NCI-H226 (cell line): ENCODE measurements around the gene C10orf71.

ENCODE experiments used
- DNase-seq: peaks from one replicate; pipeline ENCODE4 v3.0.0-alpha.2; 2015

The C10orf71 gene

GRCh38 chr10:49318755-49319154, 19.8 kb downstream of the C10orf71 start:
- DNase-seq = no peak

DNA sequence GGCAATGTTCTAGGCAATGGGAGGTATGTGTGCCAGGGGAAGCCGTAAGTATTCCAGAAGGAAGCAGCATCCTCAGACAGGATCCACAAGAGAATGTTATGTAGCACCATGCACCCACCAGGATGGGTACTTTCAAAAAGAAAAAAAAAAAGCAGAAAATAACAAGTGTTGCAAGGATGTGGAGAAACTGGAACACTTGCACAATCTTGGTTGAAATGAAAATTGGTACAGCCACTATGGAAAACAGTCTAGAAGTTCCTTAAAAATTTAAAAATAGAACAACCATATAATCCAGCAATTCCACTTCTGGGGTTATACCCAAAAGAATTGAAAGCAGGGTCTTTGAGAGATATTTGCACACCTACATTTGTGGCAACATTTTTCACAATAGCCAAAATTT, 20.2 kb downstream of the C10orf71 start:
- no peak for DNase-seq

- no peak for DNase-seq
Measured at GRCh38 chr10:49320191-49320590, 21.2 kb downstream of the C10orf71 start.

DNA sequence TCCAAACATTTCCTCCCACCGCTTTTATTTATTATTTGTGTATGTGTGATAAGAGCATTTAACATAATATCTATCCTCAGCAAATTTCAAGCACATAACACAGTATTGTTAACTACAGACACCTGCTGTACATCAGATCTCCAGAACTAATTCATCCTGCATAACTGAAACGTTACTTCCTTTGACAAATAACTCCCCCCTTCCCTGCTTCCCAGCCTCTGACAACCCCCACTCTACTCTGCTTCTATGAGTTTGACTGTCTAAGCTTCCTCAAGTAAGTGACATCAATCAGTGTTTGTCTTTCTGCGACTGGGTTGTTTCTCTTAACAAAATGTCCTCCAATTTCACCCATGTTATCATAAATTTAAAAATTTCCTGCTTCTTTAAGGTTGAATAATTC, 22.1 kb downstream of the C10orf71 start:
- DNase-seq = no peak

GRCh38 chr10:49322371-49323170, 23.6 kb downstream of the C10orf71 start:
- DNase-seq = no peak

DNA sequence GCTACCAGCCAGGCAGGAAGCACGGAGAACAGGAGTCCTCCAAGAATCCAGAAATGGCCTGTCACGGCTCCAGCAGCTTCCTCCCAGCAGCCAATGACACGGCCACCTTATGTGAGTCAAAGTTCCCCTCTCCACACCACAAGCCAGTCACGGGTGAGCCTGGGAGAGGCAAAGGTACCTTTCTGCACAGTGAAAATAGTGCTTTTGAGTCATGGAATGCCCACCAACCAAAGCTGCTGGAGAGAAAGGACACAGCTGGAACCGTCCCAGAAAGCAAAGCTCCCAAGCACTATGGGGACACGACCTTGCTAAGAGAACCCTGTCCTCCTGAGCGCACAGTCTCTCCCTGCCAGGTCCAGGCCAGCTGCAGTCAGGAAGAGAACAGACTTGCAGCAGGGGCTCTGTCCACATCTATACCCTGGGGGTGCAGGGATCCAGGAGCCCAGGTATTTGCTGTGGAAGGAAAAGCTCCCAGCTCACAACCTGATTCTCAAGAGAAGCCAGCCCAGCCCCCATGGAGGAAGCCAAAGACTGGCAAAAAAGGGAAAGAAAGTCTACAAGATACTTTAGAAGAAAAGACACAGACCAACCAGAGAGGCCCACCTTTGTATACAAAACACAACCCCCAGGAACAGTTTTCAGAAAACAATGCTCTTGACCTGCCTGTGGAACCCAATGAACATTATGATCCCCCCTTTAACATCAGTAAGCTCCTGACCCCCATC, 24.4 kb downstream of the C10orf71 start:
- DNase-seq = no peak

GRCh38 chr10:49323896-49324270, 24.9 kb downstream of the C10orf71 start:
- no peak for DNase-seq

GRCh38 chr10:49324711-49325110, 25.7 kb downstream of the C10orf71 start:
- DNase-seq = no peak

DNA sequence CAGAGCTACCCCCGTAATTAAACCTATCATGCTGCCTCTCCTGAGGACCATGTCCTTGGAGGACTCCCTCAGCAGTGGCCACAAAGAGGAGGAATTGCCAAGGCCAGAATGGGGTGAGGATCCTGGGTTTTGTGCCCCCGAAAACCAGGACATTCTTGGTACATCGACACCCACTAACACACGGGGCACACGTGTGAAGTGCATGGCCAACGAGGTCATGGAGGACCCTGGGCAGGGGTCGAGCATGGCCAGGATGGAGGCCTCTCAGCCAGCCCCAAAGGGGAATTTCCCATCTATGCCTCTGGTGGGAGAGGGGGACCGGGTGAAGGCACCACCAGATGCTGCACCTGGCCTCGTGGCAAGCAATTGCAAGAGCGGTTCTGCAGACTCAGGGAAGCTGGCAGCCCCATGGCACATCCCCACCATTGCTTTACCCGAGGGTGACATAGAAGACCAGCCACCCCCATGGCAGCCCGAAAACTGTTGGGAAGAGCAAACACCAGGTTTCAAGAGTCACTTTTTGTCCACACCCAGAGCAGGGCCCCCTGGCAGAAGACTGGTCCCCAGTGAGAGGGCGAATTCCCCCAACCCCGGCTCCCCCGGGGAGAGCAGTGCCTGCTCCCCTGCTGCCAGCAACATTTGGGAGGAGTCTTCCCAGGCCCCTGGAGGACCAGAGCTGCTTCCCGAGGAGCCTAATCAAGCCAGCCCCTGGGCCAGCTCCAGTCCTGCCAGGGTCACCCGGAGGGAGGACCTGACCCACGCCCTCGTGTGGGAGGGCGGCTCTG, 26.4 kb downstream of the C10orf71 start:
- no peak for DNase-seq

DNA sequence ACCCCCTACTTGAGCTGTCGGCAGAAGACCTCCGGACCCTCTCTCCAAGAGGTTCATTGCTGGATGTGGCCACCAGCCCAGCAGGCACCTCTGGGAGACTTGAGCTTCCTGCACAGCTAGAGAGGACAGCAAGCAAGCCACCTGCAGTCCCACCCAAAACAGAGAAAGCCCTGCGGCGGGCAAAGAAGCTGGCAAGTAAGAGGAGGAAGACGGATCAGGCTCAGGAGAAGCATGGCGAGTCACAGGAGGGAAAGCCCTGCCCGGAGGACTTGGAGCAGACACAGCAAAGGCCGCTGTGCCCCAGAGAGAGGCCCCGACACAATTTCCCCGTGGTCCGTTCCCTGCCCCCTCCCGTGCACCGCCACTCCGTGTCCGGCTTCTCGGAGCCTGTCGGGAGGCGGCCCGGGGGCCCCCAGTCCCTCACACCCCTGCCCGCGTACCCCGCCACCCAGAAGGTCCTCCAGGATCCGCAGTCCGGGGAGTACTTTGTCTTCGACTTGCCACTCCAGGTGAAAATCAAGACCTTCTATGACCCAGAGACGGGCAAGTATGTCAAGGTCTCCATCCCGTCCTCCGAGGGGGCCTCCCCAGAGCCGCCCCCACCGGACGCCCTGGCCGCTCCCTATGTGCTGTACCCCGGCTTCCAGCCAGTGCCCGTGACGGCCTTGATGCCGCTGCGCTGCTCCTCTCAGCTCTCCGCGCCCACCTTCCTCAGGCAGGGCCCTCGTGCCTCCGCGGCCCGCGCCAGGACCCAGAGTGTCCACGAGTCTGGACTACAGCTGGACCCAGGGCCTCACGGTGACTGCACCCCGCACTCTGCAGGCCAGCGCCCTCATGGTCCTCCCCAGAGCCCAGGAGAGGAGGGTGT, 27.2 kb downstream of the C10orf71 start:
- DNase-seq = no peak

DNA sequence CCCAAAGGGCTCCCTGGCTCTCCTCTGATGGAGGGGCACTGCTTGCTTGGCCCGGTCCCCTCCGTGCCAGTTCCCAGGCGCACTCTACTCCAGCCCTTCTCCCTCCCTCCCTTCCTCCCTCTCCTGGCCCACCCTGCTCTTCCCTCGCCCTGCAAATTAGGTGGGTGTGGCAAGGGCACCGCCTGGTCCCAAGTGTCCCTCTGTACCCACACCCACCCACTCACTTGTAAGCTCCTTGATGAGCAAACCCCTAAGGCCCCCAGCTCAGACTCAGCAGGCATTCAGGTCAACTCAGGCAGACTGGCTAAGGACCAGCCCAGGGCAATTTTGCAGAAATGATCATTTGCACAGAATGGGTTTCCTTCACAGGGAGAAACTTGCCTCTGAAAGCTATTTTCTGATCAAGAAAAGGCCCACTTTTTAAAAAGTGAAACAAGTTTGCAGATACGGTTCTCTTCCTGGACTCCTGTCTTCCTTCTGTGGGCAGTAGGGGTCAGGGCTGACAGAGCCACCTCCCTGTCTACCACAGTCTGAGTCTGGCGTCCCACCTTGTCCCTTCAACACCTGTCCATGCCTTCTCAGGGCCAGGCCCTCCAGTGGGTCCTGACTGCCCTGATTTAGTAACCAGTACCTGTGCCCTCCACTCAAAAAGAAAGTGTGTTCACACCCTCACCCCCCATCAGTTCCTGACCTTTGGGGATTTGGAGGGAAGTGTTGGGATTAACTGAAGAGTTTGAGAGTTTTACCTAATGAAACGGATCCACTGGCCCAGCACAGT, 28.3 kb downstream of the C10orf71 start:
- DNase-seq = no peak

GRCh38 chr10:49328401-49329145, 29.6 kb downstream of the C10orf71 start:
- no peak for DNase-seq

GRCh38 chr10:49329146-49329505, 30.2 kb downstream of the C10orf71 start:
- no peak for DNase-seq

DNA sequence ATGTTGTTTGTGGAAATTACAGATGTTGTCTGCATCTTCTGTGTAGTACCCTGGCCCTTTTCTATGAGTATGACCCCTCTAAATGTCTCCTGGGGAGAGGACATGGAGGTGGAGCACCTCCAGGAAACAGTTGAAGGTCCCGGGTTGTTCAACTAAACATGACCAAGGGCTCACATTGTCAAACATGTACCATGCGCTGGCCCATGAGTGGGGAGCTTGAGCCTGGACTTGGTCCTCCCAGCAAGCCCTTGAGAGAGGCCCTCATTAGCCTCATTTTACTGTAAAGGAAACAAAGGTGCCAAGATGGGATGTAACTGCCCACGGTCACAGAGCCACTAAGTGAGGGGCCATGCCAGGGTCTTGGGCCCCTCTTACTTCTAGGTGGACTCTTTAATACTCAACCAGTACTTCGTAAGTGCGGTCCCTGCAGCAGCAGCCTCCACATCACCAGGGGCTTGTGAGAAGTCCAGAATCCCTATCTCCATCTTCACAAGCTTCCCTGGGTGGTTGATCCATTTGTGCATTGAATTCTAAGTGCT, 31.2 kb downstream of the C10orf71 start:
- no peak for DNase-seq

- no peak for DNase-seq
Measured at GRCh38 chr10:49331431-49331830, 32.5 kb downstream of the C10orf71 start.

- no peak for DNase-seq
Measured at GRCh38 chr10:49332333-49332732, 33.4 kb downstream of the C10orf71 start.

- DNase-seq = no peak
Measured at GRCh38 chr10:49332768-49333167, 33.8 kb downstream of the C10orf71 start.

GRCh38 chr10:49333192-49333591, 34.2 kb downstream of the C10orf71 start:
- no peak for DNase-seq

GRCh38 chr10:49334964-49335363, 36.0 kb downstream of the C10orf71 start:
- no peak for DNase-seq

DNA sequence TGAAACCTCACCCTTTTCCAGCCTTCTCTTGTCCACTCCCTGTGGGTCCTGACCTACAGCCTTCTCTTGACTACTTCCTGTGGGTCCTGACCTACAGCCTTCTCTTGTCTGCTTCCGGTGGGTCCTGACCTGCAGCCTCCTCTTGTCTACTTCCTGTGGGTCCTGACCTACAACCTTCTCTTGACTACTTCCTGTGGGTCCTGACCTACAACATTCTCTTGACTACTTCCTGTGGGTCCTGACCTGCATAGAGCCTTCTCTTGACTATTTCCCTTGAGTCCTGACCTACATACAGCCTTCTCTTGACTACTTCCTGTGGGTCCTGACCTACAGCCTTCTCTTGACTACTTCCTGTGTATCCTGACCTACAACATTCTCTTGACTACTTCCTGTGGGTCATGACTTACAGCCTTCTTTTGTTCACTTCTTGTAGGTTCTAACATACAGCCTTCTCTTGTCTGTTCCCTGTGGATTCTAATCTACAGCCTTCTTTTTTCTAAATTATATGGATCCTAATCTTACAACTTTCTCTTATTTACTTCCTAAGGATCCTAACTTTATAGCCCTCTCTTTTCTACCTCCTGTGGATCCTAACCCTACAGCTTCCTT, 36.5 kb downstream of the C10orf71 start:
- no peak for DNase-seq
